HG03432 (cell line): ENCODE measurements around the gene NCOA3.
"Not testable (repeated sequence)": the region's sequence is repeated elsewhere in the genome, so short reads cannot be mapped to it uniquely, and the experiment has no call there.

Experiments used
- ATAC-seq: cut with Tn5 transposase; IDR thresholded peaks from one replicate; pipeline ENCODE4 v1.9.1; 2021; ENCODE audit warnings: mild to moderate bottlenecking, moderate library complexity; ENCODE audit not compliant: unreplicated experiment

Gene NCOA3

DNA sequence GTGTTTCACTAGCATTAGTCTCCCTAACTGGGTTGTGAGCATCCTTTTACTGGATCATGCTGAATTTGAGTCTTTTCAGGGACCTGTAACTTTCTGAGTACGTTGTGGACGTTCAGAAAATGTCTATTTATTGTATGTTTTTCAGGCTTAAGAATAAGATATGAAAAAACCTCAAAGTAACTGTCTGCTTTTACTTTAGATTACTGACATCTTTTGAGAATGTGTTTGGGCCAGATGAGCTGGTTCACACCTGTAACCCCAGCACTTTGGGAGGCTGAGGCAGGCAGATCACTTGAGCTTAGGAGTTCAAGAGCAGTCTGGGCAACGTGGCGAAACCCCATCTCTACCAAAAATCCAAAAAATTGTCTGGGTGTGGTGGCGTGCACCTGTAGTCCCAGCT, 32.7 kb downstream of the NCOA3 start:
- no peak for ATAC-seq

DNA sequence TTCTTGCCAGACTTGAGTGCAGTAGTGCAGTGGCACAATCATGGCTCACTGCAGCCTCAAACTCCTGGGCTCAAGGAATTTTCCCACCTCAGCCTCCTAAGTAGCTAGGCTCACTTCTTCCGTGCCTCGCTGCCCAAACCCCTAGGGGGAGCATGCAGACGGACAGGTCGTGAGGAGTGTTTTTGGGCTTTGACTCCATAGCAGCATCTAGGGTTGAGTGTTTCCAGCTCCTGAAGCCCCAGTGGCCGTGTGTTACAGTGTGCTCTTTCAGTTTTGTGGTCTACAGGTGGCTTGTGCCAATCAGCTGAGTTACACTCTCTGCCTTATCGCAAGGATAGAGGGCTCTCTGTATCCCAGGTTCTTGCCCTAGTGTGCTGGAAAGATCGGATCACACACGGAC, 33.4 kb downstream of the NCOA3 start:
- ATAC-seq, result no peak

DNA sequence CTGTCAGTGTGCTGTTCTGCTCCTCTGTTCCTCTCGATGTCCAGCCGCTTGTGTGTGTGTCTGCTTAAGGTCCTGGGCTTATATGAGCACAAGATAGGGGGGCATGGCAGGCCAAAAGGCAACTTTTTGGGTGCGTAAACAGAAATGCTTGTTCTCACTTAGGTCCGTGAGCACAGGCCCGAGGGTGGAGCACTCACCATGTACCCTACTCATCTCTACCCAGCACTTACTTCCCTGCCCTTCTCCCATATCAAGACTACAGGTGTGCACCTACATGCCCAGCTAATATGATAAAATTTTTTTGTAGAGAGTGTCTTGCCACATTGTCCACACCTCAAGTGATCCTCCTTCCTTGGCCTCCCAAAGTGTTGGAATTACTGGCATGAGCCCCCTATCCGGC, 34.3 kb downstream of the NCOA3 start:
- no peak for ATAC-seq

DNA sequence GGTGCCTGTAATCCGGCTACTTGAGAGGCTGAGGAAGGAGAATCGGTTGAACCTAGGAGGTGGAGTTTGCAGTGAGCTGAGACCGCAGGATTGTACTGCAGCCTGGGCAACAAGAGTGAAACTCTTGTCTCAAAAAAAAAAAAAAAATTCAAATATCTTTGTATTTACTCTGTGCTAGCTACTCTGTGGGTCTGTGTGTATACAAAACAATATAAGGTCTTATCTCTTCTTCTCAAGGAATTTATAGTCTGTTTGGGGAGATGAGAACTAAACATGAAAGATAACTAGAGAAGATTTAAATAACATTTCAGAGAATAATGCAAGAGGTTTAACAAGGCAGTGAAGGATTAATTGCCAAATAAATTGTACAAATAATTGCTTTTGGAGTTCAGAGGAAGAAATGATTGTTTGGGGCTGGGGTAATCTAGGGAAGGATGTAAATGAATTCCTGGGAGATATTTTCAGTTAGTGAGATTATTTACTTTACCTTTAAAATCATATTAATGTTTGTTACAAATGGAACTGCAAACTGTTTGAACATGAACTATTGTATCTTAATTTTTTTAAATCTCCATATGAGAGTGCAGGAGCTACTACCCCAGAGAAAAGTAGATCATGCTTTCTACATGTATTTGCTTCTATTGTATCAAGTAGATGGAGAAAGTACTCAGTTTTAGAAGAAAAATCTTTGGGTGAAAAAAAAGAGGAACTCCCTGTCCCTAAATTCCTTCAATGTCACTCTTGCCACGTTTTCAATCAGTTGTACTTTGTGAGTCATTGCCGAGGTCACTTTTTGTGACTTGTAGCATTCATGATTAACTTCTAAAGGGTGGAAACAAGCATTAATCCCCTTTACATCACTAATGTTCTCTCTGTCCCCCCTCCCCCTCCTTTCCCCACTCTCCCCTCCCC, 39.0 kb downstream of the NCOA3 start:
- no peak for ATAC-seq

DNA sequence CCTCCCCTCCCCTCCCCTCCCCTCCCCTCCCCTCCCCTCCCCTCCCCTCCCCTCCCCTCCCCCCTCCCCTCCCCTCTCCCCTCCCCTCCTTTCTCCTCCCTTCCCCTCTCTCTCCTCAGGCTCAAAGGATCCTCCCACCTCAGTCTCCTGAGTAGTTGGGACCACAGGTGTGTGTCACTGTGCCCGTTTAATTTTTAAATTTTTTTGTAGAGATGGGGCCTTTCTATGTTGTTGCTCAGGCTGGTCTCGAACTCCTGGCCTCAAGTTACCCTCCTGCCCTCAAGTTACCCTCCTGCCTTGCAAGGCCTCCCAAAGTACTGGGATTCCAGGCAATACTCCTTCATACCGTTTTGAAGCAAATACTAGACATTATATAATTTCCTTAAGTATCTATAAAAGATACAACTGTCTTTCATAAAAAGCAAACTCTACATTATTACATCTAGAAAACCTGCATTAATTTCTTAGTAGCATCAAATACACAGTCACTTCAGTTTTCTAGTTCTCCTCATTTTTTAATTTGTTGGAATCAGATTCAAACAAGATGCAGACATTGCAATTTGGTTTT, 39.8 kb downstream of the NCOA3 start:
- ATAC-seq, result no peak

DNA sequence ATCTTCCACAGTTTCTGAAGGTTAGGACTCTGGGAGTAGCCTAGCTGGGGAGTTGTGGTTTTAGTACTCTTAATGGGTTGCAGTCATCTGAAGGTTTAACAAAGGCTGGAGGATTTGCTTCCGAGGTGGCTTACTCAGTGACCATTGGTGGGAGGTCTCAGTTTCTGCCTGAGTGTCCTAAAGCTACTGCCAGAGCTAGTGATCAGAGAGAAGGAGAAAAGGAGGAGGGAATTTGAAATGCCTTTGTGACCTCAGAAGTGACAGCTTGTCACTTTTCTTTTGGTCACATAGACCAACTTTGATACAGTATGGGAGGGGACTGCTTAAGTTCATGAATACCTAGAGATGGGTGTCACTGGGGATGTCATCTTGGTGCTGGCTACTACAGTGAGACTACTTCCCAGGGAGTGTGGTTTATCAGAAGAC, 41.3 kb downstream of the NCOA3 start:
- no peak for ATAC-seq

DNA sequence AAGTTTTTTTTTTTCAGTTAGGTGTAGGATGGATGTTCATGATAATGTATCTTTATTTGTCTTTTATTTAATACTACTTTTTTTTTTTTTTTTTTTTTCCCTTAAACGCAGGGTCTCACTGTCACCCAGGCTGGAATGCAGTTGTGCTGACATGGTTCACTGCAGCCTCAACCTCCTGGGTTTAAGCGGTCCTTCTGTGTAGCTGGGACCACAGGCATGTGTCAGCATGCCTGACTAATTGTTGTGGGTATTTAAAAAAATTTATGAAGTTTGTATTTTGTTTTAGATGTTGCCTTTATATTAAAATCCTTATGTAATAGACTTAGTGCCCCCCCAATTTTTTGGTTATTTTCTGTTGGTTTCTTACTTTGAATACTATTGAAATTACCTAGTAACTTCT, 42.6 kb downstream of the NCOA3 start:
- no peak for ATAC-seq

DNA sequence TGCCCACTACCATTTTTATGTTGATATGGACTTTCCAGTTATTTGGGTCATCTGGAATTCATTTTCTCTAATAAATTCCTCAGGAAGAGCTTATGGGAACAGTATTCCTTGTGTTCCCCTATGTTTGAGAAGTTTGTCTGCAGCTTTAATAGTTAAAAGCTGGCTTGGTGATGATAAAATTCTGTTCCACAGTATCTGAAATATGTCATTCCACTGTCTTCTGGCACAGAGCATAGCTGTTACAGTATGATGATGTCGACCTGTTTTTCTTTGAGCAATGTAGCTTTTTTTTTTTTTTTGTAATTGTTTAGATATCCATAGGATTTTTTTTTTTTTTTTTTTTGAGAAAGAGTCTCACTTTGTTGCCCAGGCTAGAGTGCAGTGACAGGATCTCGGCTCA, 43.2 kb downstream of the NCOA3 start:
- ATAC-seq, result no peak

DNA sequence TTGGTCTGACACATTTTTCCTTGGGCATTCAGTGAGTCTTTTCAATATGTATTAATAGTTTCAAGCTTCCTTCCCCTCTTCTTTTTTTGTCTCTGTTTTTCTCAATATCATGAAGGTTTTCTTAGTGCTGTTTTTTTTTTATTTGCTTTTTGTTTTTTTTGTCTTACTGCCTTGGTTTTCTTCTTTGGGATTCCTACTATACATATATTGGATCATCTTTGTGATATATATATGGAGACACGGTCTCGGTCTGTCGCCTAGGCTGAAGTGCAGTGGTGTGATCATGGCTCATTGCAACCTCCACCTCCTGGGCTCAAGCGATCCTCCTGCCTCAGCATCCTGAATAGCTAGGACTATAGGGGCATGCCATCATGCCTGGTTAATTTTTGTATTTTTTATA, 43.8 kb downstream of the NCOA3 start:
- ATAC-seq, result no peak

DNA sequence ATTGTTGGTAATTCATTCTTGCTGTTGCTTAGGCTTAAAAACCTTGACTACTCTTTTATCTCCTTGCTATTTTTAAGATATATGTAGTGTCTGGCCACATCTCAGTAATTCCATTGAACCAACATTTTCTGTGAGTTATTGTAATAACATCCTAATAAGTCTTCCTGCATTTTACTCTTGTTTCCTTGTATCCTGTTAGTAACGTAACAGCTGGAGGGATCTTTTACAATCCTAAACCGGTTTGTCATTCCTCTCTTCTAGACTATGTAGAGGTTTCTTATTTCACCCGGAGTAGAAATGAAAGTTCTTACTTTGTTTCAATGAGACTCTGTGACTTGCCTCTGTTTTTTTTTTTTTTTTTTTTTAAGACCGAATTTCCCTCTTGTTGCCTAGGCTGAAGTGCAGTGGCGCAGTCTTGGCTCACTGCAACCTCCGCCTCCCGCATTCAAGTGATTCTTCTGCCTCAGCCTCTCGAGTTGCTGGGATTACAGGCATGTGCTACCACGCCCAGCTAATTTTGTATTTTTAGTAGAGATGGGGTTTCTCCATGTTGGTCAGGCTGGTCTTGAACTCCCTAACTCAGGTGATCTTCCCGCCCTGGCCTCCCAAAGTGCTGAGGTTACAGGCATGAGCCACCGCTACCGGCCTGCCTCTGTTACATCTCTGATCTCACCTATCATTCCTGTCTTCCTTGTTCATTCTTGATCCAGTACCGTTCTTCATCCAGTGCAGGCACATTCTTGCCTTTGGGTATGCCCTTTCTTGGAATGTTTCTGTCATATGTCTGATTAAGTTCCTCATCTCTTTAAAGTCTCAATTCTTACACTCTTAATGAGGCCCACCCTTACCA, 44.7 kb downstream of the NCOA3 start:
- no peak for ATAC-seq

DNA sequence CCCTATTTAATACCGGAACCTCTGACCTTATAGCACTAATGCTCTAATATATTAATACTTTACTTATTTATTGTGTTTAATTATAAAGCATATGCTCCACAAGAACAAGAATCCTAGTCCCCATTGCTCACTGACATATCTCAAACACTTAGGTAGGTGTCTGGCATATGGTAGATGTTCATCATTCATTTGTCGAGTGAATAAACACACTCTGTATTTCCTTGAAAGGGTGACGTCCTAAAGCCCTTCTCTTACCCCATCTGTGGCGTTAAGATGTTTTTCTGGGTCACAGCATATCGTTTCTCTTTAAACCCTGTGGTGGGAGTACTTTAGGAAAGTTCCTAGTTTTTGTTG, 45.3 kb downstream of the NCOA3 start:
- ATAC-seq, result no peak

DNA sequence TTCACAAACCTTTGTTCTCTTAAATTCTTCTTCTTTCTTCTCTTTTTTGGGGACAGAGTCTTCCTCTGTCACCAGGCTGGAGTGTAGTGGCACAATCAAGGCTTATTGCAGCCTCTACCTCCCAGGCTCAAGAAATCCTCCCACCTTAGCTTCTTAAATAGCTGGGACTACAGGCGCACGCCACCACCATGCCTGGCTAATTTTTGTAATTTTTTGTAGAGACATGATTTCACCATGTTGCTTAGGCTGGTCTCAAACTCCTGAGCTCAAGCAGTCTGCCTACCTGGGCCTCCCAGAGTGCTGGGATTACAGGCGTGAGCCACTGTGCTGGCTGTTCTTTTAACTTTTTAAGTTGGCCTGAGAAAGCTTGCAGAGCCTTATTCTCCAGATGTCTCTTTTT, 48.0 kb downstream of the NCOA3 start:
- no peak for ATAC-seq

DNA sequence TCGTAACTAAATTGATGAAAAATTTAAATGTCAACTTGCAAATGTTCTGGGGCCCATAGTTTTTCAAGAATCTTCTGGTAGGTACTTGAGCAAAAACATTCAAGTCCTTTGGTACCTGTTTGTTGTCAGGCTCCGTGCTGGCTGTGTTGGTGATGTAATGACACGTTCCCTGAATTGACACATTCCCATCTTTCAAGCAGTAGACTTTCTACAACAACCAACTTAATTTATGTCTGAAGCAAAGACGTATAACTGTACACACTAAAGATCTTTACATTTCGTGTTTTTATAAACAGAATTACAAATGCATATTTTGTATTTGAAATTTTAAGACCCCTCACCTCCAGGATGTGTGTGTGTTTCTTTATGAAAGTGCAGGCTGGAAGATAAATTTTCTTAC, 49.5 kb downstream of the NCOA3 start:
- ATAC-seq, result no peak

DNA sequence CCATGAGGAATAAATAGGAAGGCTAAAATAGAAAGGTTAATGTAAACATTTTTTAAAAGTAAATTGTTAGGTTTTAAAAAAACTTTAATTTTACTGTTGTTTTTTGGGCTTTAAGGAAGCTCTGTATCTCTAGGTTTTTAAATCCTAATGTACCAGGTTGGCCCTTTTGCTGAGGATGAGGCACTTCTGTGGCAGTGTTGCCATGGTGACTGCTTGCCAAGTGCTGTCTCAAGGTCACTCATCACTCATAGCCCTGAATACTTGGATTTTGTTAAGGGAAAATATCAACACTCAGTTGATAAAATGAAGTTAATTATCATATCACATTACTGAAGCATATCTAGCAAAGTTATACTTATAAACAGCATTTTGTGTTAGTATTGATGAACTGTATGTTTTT, 50.2 kb downstream of the NCOA3 start:
- ATAC-seq, result no peak

DNA sequence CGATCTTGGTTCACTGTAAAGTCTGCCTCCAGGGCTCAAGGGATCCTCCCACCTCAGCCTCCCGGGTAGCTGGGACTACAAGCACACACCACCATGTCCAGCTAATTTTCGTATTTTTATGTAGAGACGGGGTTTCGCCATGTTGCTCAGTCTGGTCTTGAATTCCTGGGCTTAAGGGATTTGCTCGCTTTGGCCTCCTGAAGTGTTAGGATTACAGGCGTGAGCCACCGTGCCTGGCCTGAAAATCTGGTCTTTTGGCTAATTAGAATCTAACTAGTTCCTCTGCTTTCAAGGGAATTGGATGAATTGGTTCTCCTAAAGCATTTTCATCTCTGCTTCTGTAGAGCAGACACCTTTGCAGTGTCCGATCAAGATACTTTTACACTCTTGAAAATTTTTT, 51.3 kb downstream of the NCOA3 start:
- no peak for ATAC-seq

DNA sequence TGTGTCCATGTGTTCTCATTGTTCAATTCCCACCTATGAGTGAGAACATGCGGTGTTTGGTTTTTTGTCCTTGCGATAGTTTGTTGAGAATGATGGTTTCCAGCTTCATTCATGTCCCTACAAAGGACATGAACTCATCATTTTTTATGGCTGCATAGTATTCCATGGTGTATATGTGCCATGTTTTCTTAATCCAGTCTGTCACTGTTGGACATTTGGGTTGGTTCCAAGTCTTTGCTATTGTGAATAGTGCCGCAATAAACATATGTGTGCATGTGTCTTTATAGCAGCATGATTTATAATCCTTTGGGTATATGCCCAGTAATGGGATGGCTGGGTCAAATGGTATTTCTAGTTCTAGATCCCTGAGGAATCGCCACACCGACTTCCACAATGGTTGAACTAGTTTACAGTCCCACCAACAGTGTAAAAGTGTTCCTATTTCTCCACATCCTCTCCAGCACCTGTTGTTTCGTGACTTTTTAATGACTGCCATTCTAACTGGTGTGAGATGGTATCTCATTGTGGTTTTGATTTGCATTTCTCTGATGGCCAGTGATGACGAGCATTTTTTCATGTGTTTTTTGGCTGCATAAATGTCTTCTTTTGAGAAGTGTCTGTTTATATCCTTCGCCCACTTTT, 52.0 kb downstream of the NCOA3 start:
- ATAC-seq, result not testable (repeated sequence)

DNA sequence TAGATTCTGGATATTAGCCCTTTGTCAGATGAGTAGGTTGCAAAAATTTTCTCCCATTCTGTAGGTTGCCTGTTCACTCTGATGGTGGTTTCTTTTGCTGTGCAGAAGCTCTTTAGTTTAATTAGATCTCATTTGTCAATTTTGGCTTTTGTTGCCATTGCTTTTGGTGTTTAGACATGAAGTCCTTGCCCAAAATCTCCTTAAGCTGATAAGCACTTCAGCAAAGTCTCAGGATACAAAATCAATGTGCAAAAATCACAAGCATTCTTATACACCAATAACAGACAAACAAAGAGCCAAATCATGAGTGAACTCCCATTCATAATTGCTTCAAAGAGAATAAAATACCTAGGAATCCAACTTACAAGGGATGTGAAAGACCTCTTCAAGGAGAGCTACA, 52.6 kb downstream of the NCOA3 start:
- not testable (repeated sequence) for ATAC-seq

DNA sequence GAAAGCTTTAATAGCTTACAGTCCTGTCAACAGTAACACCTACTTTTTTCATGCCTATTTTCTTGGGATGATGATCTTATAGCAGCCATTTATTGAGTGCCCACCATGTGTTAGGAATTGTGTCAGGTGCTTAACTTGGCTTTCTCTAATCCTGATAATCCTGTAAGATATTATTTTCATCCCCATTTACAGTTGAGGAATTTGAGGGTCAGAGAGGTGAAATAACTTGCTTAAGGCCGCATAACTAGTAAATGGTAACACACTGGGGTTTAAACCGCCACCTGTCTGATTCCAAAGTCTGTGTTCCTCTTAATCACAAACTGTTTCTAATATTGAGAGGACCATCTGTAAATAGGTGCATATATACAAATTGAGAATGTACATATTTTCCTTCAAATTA, 55.5 kb downstream of the NCOA3 start:
- ATAC-seq, result no peak

DNA sequence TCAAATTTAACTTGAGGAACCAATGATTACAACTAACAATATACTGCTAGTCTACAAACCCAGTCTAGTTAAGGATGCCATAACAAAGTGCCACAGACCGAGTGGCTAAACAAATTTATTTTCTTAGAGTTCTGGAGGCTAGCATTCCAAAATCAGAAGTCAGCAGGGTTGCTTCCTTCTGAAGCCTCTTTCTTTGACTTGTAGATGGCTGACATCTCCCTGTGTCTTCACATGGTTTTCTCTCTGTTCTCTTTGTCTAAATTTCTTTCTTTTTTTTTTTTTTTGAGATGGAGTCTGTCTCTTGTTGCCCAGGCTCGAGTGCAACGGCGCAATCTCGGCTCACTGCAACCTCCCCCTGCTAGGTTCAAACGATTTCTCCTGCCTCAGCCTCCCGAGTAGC, 56.1 kb downstream of the NCOA3 start:
- ATAC-seq, result no peak

DNA sequence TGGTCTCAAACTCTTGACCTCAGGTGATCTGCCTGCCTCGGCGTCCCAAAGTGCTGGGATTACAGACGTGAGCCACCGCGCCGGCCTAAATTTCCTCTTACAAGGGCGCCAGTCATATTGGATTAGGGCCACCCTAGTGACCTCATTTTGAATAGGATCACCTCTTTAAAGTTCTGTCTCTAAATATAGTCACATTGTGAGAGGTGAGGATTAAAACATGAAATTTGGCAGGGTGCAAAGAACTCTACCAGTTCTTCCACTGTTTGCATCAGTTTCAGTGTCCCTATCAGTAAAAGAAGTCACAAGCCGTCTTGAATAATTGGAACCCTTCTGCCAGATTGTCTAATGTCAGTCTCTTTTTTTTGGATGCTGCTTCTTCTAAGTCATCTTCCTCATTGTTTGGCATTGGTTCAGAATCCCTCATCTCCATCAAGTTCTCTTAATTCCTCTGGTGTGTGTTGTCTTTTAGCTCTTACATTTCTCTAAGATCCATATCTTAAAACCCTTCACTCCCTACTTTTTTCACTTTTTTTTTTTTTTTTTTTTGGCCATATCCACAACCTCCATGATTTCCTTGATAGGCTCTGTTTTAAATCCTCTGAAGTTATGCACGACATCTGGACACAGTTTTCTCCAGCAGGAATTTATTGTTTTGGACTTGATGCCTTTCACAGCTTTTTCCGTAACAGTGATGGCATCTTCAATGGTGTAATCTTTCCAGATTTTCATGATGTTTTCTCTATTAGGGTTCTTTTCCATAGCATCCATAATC, 56.8 kb downstream of the NCOA3 start:
- no peak for ATAC-seq

DNA sequence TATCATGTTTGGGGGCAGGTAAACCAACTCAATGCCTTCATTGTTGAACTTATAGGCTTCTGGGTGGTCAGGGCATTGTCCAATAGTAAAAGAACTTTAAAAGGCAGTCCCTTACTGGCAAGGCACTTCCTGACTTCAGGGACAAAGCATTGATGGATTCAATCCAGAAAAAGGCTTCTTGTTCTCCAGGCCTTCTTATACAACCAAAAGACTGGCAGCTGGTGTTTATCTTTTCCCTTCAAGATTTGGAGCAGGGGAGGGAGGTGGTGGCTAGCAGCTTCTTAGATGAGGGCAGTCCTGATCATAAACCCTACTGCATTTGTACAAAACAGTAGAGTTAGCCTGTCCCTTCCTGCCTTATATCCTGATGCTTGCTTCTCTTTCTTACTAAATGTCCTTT, 57.5 kb downstream of the NCOA3 start:
- no peak for ATAC-seq
